ENCODE results near the gene SCN4A.
A peak's percentile ranks its signal among the peaks of the same experiment; 100 is the strongest.
"Not testable (repeated sequence)": the region's sequence is repeated elsewhere in the genome, so short reads cannot be mapped to it uniquely, and the experiment has no call there.

The SCN4A gene

GRCh38 chr17:63919311-63919723, 53.4 kb downstream of the SCN4A start:
- H3K4me1 ChIP-seq (ENCODE audit: insufficient read depth, low read length, severe bottlenecking) = peaks cover 64% of the 10 kb centered on the region
- H3K27ac ChIP-seq (ENCODE audit: low read depth, low read length, poor library complexity, severe bottlenecking) = peak overlapping the region; percentile 86
- TF ChIP-seq EZH2 (IDR thresholded peaks at IDR 0.05; ENCODE audit: borderline replicate concordance, low read length) = no peak
- peak; percentile 95 for TF ChIP-seq CTCF (IDR thresholded peaks at IDR 0.05; ENCODE audit: low read length)
- H3K9ac ChIP-seq (ENCODE audit: low read length) = peak overlapping the region; percentile 45; the same call in 1 of the 2 replicates
- H4K20me1 ChIP-seq (ENCODE audit: insufficient read depth, low read length) = no peaks in the 10 kb centered on the region
- H2AFZ ChIP-seq (ENCODE audit: low read length) = no peak overlapping the region
- no peaks in the 10 kb centered on the region for H3F3A ChIP-seq (ENCODE audit: insufficient read depth, low read length)
- no peaks in the 10 kb centered on the region for H3K9me2 ChIP-seq (ENCODE audit: low read depth, low read length)
- H3K4me3 ChIP-seq (ENCODE audit: low read depth, low read length, poor library complexity, severe bottlenecking) = peak overlapping the region; percentile 26
- H3K9me3 ChIP-seq (ENCODE audit: low read length) = no peaks in the 10 kb centered on the region
- no peaks in the 10 kb centered on the region for H3K79me2 ChIP-seq (ENCODE audit: insufficient read depth, low read length)
- peak overlapping the region; percentile 57 for H3K4me2 ChIP-seq (ENCODE audit: low read length)
- no peaks in the 10 kb centered on the region; the same call in 1 of the 2 replicates for H3K27me3 ChIP-seq (ENCODE audit: insufficient read depth, low read length)
- H3K36me3 ChIP-seq (ENCODE audit: insufficient read depth, low read length) = no peaks in the 10 kb centered on the region

GRCh38 chr17:63918789-63919305, 53.9 kb downstream of the SCN4A start, which contains the start of gene GH1:
Gene GH1, minus strand, starts transcription at chr17:63918839. Its CDS starts 63 bp downstream, at chr17:63918776.
- Histone ChIP-seq H3K4me1 (ENCODE audit: insufficient read depth, low read length, severe bottlenecking) (peaks cover 59% of the 10 kb centered on the region), H3K9ac (ENCODE audit: low read length) (peak within 1 kb of the TSS; percentile 45; the same call in 1 of the 2 replicates), H3K4me2 (ENCODE audit: low read length) (peak within 1 kb of the TSS; percentile 57), H3K27ac (ENCODE audit: low read depth, low read length, poor library complexity, severe bottlenecking) (peak within 1 kb of the TSS; percentile 86), H3K4me3 (ENCODE audit: low read depth, low read length, poor library complexity, severe bottlenecking) (peak within 1 kb of the TSS; percentile 26)
- H4K20me1 ChIP-seq (ENCODE audit: insufficient read depth, low read length); H3K36me3 ChIP-seq (ENCODE audit: insufficient read depth, low read length); H3F3A ChIP-seq (ENCODE audit: insufficient read depth, low read length); H3K9me2 ChIP-seq (ENCODE audit: low read depth, low read length); H3K27me3 ChIP-seq (ENCODE audit: insufficient read depth, low read length); H2AFZ ChIP-seq (ENCODE audit: low read length); H3K79me2 ChIP-seq (ENCODE audit: insufficient read depth, low read length); H3K9me3 ChIP-seq (ENCODE audit: low read length): not testable (repeated sequence)

GRCh38 chr17:63918305-63918704, 54.4 kb downstream of the SCN4A start:
- Histone ChIP-seq H3K4me3 (ENCODE audit: low read depth, low read length, poor library complexity, severe bottlenecking) (no peak overlapping the region), H3K4me1 (ENCODE audit: insufficient read depth, low read length, severe bottlenecking) (peaks cover 55% of the 10 kb centered on the region), H3K9me3 (ENCODE audit: low read length) (no peaks in the 10 kb centered on the region), H3K36me3 (ENCODE audit: insufficient read depth, low read length) (no peaks in the 10 kb centered on the region), H3K9ac (ENCODE audit: low read length) (no peak overlapping the region), H3K79me2 (ENCODE audit: insufficient read depth, low read length) (no peaks in the 10 kb centered on the region), H4K20me1 (ENCODE audit: insufficient read depth, low read length) (no peaks in the 10 kb centered on the region), H3K4me2 (ENCODE audit: low read length) (no peak overlapping the region), H3K9me2 (ENCODE audit: low read depth, low read length) (no peaks in the 10 kb centered on the region), H3K27ac (ENCODE audit: low read depth, low read length, poor library complexity, severe bottlenecking) (no peak overlapping the region), H2AFZ (ENCODE audit: low read length) (no peak overlapping the region), H3F3A (ENCODE audit: insufficient read depth, low read length) (no peaks in the 10 kb centered on the region), H3K27me3 (ENCODE audit: insufficient read depth, low read length) (no peaks in the 10 kb centered on the region; the same call in 1 of the 2 replicates)
- no peak for TF ChIP-seq CTCF (IDR thresholded peaks at IDR 0.05; ENCODE audit: low read length)
- TF ChIP-seq EZH2 (IDR thresholded peaks at IDR 0.05; ENCODE audit: borderline replicate concordance, low read length) = no peak

GRCh38 chr17:63917646-63918045, 55.1 kb downstream of the SCN4A start:
- H3K27ac ChIP-seq (ENCODE audit: low read depth, low read length, poor library complexity, severe bottlenecking) = no peak overlapping the region
- no peak overlapping the region for H3K4me2 ChIP-seq (ENCODE audit: low read length)
- H3K9me3 ChIP-seq (ENCODE audit: low read length) = no peaks in the 10 kb centered on the region
- H3K79me2 ChIP-seq (ENCODE audit: insufficient read depth, low read length) = no peaks in the 10 kb centered on the region
- peaks cover 48% of the 10 kb centered on the region for H3K4me1 ChIP-seq (ENCODE audit: insufficient read depth, low read length, severe bottlenecking)
- TF ChIP-seq EZH2 (IDR thresholded peaks at IDR 0.05; ENCODE audit: borderline replicate concordance, low read length) = no peak
- TF ChIP-seq CTCF (IDR thresholded peaks at IDR 0.05; ENCODE audit: low read length) = no peak
- no peak overlapping the region for H3K9ac ChIP-seq (ENCODE audit: low read length)
- H4K20me1 ChIP-seq (ENCODE audit: insufficient read depth, low read length) = no peaks in the 10 kb centered on the region
- no peak overlapping the region for H3K4me3 ChIP-seq (ENCODE audit: low read depth, low read length, poor library complexity, severe bottlenecking)
- H3F3A ChIP-seq (ENCODE audit: insufficient read depth, low read length) = no peaks in the 10 kb centered on the region
- H3K9me2 ChIP-seq (ENCODE audit: low read depth, low read length) = no peaks in the 10 kb centered on the region
- no peaks in the 10 kb centered on the region; the same call in 1 of the 2 replicates for H3K27me3 ChIP-seq (ENCODE audit: insufficient read depth, low read length)
- no peaks in the 10 kb centered on the region for H3K36me3 ChIP-seq (ENCODE audit: insufficient read depth, low read length)
- H2AFZ ChIP-seq (ENCODE audit: low read length) = no peak overlapping the region

GRCh38 chr17:63917206-63917605, 55.5 kb downstream of the SCN4A start:
- H3K9me3 ChIP-seq (ENCODE audit: low read length); H3K4me2 ChIP-seq (ENCODE audit: low read length); H3K36me3 ChIP-seq (ENCODE audit: insufficient read depth, low read length); H3K4me3 ChIP-seq (ENCODE audit: low read depth, low read length, poor library complexity, severe bottlenecking); H4K20me1 ChIP-seq (ENCODE audit: insufficient read depth, low read length); H3K27ac ChIP-seq (ENCODE audit: low read depth, low read length, poor library complexity, severe bottlenecking); H3F3A ChIP-seq (ENCODE audit: insufficient read depth, low read length); H3K9ac ChIP-seq (ENCODE audit: low read length); H3K79me2 ChIP-seq (ENCODE audit: insufficient read depth, low read length); H3K27me3 ChIP-seq (ENCODE audit: insufficient read depth, low read length); H2AFZ ChIP-seq (ENCODE audit: low read length); H3K9me2 ChIP-seq (ENCODE audit: low read depth, low read length): not testable (repeated sequence)
- H3K4me1 ChIP-seq (ENCODE audit: insufficient read depth, low read length, severe bottlenecking) = peaks cover 44% of the 10 kb centered on the region

Measured in OCI-LY1 (cell line).